ENCODE data around the gene MOV10L1.
"Not testable (repeated sequence)": the region's sequence is repeated elsewhere in the genome, so short reads cannot be mapped to it uniquely, and the experiment has no call there.

The MOV10L1 gene

DNA sequence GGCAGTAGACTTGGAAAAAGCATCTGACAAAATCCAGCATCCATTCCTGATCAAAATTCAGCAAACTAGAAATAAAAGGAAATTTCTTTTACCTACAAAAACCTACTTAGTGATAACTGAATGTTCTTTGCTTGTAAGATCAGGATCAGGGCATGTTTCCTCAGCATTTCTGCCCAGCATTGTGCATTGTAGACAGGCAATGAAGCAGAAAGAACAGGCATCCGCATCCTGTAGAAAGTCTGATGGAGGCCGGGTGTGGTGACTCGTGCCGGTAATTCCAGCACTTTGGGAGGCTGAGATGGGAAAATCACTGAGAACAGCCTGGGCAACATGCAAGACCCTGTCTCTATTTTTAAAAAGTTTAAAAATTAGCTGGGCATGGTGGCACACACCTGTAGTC lies 48.2 kb downstream of the MOV10L1 start:
- DNase-seq (ENCODE audit: low read depth in 2 of 2) = no peak

DNA sequence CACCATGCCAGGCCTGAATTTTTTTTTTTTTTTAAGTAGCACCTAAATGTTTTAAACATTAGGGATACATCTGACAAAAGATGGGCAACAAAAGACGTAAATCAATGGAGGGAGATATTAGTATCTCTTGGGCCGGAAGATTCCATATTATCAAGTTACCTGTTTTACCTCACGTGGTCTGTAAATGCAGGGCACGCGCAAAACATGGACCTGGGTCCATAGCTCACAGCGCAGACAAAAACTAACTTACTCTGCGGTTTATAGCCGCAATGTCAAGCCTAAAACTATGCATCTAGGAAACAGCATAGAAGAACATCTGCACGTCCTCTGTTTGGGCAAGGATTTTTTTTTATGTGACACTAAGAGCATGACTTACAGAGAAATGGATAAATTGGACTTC lies 49.2 kb downstream of the MOV10L1 start:
- no peak for DNase-seq (ENCODE audit: low read depth in 2 of 2)

DNA sequence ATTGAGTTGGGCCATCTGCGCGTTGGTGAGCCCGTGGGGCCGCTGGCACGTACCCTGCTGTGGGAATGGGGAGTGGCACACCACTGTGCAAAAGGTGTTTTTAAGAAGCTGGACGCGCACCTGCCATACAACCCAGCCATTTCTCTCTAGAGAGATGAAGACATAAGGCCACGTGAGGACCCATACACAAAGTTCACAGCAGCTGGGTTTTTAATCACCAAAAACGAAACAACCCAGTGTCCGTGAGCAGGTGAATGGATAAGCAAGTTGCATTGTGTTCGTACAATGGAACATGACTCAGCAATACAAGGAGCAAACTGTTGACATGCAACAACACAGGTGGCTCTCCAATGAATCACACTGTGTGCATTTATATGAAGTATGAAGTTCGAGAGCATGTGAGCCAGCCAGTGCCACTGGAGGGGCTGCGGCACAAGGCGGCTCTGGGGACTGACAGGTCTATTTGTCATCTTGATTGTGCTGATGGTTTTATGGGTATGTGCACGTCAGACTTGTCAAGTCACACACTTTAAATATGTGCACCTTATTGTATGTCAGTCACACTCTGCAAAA lies 50.1 kb downstream of the MOV10L1 start:
- DNase-seq (ENCODE audit: low read depth in 2 of 2) = no peak

DNA sequence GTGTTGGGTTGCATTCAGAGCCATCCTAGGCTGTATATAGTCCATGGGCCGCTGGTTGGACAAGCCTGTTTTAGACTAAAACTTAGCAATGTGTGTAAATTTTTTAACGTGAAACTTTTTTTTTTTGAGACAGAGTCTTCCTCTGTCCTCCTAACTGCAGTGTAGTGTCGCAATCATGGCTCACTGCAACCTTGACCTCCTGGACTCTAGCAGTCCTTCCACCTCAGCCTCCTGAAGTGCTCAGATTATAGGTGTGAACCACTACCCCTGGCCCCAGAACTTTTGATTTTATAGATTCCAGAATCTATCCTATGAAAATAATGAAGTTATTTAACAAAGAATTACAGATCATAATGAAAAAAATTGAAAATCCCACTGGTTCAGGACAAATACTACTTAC lies 50.8 kb downstream of the MOV10L1 start:
- DNase-seq (ENCODE audit: low read depth in 2 of 2) = no peak

DNA sequence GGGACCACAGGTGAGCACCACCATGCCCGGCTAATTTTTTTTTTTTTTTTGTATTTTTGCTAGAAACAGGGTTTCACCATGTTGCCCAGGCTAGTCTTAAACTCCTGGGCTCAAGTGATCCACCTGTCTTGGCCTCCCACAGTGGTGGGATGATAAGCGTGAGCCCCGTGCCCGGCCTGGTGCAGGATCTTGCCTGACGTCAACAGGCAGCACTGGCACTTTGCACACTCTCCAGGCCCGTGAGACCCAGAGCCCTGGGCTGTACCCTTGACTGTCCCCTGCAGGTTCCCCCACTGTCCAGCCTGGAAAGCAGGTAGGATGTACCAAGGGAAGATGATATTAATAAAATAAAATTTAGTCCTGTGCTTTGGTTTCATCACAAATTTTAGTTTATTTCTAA lies 51.7 kb downstream of the MOV10L1 start:
- DNase-seq (ENCODE audit: low read depth in 2 of 2) = no peak

DNA sequence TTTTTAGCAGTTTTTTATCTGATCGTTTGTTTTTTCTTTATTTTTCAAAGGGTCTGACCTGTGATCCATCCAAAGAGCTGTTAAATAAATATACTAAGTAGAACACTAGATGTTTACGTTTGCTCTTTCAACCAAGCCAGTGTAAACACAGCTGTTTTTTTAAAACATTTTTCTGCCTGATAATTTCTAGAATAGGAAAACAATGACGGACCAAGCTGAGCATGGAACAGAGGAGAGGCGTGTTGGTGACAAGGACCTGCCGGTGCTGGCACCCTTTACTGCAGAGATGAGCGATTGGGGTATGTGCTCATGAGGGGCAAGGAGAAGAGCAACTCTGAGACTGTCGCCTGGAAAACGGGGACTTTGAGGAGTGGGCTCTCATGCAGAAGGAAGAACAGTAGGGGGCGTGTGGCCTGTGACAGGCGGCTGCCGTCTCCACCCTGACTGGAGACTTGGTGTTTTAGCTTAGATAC lies 52.1 kb downstream of the MOV10L1 start:
- DNase-seq (ENCODE audit: low read depth in 2 of 2) = no peak

DNA sequence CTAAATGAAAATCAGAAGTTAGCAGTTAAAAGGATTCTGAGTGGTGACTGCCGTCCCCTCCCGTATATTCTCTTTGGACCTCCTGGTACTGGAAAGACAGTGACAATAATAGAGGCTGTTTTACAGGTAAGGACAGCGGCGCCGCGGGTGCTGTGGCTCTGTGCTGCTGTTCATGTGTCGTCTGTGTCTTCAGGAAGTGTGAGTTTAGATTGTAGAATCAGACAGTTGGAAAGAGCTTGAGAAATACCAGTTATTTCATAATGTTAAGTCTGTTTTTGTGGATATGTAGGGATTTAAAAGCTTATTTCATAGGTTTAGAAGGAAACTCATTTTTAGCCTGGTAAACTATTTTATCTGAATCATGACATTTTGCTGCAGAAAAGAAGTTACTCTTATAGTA lies 53.3 kb downstream of the MOV10L1 start:
- DNase-seq (ENCODE audit: low read depth in 2 of 2) = no peak

DNA sequence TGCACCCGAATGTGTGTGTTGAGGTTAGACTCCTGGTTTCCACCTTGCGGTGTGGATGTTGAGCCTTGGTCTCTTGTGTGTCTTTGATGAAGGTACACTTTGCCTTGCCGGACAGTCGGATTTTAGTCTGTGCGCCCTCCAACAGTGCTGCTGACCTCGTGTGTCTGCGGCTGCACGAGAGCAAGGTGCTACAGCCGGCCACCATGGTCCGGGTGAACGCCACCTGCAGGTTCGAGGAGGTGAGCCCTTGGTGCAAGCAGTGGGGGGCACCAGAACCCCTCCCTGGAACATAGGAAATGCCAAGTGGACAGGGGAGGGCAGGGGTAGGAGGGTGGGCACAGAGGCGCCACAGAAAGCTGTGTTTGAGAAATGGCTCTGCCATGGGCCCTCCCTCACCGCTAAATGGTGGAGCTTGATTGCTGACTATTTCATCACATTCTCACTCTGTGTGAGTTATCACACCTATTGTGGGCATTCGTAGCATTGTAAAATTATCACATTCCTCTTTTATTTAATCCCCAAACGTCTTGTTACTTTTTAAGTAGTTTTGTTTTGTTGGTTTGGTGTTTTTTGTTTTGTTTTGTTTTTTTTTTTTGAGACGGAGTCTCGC lies 54.3 kb downstream of the MOV10L1 start:
- no peak for DNase-seq (ENCODE audit: low read depth in 2 of 2)

DNA sequence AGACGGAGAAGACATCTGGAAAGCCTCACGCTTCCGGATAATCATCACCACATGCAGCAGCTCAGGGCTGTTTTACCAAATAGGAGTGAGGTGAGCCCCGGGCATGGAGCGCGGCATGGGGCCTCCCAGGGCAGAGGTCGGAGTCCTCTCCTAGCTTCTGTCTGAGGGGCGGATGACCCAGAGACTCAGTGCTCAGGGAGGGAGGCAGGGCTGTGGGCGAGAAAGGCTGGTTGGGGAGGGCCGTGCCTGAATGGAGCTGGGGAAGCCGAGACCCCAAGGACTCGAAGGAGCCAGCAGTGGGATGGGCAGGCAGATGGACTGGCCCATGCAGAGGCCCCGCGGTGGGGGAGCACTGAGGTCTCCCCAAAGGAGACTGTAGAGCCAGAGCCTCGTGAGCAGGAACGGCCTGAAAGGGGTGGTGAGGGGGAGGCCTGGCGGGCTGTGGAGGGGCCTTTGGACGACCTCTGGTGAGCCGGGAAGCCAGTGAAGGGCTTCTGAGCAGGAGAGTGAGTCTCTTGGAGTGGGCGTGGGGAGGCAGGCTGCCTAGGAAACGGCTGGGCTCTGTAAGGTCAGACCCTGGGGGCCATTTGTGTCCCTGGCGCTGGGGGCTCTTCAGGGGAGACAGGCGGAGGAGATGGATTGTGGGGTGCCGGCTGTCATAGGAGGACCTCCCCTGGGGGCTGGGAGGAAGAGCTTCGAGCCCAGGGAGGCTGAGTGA lies 56.1 kb downstream of the MOV10L1 start:
- no peak for DNase-seq (ENCODE audit: low read depth in 2 of 2)

DNA sequence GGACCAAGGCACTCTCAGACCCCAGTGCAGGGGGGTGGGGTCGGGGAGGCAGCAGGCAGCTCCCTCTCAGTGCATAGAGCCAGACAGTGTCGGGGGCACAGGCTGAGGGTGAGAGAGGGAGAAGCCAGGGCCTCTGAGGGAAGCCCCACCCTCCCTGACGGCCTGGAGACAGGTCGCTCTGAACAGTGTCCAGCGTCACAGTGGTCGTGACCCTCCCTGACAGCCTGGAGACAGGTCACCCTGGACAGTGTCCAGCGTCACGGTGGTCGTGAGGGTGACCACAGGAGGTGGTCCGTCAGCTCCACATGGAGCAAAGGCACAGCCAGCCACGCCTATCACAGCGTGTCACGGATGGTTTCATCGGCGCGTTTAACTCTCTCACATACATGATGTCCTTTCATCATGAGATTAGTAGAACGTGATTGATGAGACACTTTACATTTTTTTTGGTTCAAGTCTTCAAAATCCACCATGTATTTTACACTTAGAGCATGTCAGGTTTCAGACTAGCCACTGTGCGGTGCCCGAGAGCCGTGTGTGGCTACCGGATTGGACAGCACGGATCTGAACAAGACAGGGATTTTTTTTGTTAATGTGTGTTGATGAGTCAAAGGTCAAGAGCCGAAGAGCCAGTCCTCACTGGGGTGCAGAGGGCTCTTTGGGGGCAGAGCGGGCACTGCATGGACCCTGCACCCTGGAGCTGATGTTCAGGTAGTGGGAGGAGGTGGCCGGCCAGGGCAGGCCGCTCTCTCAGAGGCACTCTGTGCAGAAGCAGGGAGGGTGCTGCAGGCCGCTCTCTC lies 56.8 kb downstream of the MOV10L1 start:
- no peak for DNase-seq (ENCODE audit: low read depth in 2 of 2)

DNA sequence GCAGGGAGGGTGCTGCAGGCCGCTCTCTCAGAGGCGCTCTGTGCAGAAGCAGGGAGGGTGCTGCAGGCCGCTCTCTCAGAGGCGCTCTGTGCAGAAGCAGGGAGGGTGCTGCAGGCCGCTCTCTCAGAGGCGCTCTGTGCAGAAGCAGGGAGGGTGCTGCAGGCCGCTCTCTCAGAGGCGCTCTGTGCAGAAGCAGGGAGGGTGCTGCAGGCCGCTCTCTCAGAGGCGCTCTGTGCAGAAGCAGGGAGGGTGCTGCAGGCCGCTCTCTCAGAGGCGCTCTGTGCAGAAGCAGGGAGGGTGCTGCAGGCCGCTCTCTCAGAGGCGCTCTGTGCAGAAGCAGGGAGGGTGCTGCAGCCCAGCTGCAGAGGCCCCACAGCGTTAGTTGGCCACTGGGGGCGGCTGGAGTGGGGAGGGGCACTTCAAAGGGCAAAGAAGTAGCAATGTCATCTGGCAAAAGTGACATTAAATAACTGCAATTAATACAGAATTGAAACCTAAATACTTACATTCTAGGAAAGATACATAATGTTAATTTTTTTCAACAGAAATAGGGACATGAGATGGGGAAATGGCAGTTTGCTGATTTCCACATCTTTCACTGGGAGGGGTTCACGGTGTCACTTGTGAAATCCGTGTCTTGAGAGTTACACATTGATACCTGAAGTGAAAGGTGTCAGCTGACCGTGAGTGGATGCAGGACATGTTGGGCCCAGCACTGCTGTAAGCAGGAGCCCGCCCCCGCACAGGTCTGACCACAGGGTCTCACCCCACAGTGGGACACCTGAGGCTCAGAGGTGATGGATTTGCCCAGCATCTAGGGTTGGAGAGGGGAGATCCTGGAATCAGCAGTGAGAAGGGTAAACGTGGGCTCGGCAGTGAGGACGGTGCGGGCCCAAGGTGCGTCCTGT lies 57.7 kb downstream of the MOV10L1 start:
- not testable (repeated sequence) for DNase-seq (ENCODE audit: low read depth in 2 of 2)

DNA sequence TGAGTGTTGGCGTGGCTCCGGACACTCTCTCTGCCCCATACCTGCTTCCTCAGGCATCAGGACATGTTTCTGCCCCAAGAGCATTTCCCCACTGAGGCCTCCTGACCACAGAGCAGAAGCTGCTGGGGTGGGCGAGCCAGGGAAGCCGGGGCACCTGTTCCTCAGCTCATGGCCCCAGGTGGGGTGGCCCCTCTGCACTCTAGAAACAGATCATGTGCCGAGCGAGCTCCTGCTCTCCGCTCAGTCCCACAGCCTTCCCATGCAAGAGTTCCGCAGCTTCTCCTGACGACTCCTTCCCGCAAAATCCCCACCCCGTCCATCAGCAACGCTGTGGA lies 58.3 kb downstream of the MOV10L1 start:
- no peak for DNase-seq (ENCODE audit: low read depth in 2 of 2)

DNA sequence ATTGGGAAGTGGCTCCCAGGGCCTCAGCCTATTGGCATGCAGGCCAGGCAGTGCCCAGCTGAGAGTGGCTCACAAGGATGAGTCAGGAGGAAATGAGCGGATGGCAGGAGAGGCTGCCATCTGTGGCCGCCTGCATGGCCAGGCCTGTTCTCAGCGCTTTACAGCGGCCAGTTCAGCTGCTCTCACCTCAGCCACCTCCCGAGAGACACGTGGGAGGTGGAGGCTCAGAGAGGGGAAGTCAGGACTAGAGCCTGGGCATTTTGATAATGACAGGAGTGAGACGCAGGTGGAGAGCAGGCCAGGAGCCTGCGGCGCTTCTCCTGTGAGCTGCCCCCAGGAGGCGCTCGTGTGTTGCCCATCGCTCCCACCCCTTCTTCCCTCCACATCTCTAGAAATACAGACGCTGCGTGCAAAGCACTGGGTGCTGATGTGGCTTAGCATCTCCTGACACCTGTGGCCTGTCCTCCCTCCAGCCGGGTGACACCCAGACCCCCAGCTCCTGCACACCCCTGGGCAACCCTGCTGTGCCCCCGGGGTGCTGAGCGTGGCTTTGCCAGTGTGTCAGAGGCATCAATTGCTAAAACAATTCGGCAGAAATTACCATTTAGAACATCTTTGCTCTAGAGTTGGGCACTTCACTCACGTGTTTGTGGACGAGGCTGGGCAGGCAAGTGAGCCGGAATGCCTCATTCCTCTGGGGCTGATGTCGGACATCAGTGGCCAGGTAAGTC lies 59.4 kb downstream of the MOV10L1 start:
- peak; percentile 30 to 46 for DNase-seq (ENCODE audit: low read depth in 2 of 2)

DNA sequence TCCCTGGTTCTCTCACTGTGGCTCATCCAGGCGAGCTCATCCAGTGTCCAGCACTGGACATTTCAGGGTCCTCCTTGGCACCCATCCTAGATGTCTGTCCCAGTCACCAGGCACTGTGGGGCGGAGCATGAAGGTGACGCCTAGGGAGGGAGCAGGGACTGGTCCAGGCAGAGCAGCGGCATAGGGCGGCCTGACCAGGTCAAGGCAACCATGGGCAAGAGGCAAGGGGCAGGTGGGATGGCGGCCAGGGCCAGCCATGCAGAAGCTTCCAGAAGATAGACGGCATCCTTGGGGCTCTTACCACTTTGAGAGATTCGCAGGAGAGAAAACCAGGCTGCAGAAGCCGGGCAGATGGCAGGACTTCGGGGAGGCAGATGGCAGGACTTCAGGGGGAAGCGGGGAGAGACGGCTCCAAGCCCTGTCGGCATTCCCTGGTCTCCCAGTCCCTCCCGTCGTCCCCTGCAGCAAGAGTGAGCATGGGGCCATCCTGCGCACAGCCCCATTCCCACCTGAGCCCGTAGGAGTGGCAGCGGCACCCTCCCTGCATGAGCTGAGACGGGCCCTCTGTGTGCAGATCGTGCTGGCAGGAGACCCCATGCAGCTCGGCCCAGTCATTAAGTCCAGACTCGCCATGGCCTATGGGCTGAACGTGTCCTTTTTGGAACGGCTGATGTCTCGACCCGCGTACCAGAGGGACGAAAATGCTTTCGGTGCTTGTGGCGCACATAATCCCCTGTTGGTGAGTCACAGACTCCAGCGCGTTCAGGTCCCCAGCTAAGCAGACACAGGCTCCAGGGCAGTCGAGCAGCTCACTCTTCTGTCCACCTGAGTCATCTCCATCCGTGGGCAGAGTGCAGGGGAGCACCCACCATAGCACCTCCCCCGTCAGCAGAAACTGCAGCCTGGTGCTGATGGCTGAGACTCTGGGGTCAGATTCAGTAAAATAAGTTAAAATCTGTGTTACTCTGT lies 60.6 kb downstream of the MOV10L1 start:
- DNase-seq (ENCODE audit: low read depth in 2 of 2) = no peak

DNA sequence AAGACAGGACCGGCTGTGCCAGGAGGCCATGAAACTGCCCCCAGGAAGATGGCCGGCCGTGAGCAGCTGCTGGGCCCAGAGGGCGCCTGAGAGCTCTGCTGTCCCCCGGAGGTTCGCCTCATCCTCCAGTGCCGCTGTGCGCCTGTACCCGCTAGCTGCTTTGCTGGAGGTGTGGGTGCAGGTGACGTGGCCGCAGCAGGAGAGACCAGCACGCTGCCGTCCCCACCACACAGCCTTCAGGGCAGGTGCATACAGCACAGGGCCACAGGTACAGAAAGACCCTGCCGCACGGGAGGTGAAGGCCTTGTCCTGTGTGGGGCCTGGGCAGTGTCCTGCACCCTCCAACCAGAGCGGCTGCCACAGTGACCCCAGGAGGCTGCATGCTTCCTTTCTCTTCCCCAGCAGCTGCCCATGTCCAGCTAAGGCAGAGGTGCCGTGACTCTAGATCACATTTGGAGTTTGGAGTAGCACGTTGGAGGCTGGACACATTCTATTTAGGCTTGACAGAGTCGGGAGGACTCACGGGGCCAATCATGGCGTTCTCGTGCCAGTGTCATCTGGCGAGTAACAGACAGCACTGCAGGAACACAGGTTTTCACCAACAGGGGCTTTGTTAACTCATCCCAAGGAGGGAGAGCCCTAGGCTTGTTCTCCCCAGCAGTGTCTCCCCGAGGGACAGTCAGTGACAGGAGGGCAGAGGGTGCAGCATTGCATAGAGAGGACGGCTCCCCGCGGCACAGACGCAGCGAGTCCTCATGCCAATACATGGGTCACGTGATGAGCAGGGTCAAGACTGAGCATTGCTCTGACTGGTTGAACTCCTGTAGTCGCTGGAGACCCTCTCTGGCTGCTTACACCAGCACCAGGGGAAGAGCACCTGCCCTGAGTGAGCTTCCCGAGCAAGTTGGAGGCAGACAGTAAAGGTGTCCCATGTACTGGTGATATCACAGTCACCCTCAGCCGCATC lies 62.0 kb downstream of the MOV10L1 start:
- DNase-seq (ENCODE audit: low read depth in 2 of 2) = no peak

DNA sequence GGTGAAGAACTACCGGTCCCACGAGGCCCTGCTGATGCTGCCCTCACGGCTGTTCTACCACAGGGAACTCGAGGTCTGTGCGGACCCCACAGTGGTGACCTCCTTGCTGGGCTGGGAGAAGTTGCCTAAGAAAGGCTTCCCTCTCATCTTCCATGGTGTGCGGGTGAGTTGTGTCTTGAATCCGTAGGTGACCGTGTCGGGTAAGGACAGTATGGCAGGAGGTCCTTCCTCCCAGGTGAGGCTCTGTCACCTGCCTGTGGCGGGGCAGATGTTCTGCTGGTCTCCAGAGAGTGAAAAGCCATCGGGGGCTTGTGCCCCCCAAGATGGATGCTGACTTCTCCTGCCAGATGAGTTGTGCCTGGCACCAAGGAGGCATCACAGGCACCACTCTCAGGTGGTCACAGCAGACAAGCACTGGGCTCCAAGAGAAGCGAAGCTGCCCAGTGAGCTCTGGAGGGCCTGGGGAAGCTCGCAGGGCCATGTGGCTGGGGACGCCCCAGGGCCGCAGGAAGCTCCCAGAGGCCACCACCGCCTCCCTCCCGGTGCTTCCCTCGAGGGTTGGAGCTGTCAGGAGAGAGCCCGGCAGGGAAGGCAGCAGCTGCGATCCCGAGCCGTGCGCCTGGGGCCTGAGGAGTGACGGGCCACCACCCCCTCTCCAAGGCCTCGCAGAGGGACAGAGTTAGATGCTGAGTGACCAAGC lies 63.4 kb downstream of the MOV10L1 start:
- DNase-seq (ENCODE audit: low read depth in 2 of 2) = no peak

DNA sequence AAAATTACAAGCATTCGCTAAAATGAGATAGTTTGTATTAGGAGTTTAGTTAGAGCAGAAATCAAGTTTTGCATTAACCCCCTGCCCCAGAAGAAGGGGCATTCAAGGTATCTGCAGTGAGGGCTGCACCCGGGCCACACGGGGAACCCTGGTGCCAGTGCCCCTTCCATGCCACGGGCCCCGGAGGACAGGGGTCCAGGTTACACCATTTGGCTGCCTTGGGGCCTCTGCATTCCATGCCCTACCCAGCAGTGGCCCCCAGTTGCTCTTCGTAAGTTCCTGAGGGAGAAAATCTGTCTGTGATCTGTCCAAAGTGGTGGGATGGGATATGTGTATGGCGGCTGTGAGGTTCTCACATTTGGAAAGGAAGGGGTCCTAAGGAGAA lies 63.9 kb downstream of the MOV10L1 start:
- DNase-seq (ENCODE audit: low read depth in 2 of 2) = no peak

Data from activated CD8-positive, alpha-beta memory T cell treated with anti-CD3 and anti-CD28 coated beads for 4 hours (primary cell).